H1 (cell line): ENCODE data around the gene AGPAT2. TPM values are rescaled to one million over a fixed set of nuclear protein-coding genes. Genes with fewer than 3 reads are reported as not detected.

Source experiments
- CBX5 ChIP-seq: fragments of 300-800, 300-1000 bp; sonication (generic); IDR thresholded peaks from 2 replicates; pipeline ENCODE4 v1.7.1; 2016; ENCODE audit warnings: antibody characterized with exemption, low read length, low read depth
- CHD7 ChIP-seq: fragments of 300-600 bp; sonication (generic); IDR thresholded peaks from 2 replicates; pipeline ENCODE4 v1.7.1; 2012; ENCODE audit warnings: low read length, moderate library complexity, mild to moderate bottlenecking, inconsistent platforms; ENCODE audit not compliant: insufficient replicate concordance
- EP300 ChIP-seq, 2 experiments: IDR thresholded peaks; 1 replicate in 1 of 2; 2 replicates in 1 of 2; pipeline ENCODE4 v1.6.1; 2011 to 2012; ENCODE audit warnings: low read depth in 2 of 2, low read length in 2 of 2, mild to moderate bottlenecking in 2 of 2, borderline replicate concordance in 1 of 2, inconsistent platforms in 1 of 2, moderate library complexity in 1 of 2
- EZH2 ChIP-seq: fragments of 200-600 bp; sonication (generic); IDR thresholded peaks from 2 replicates; pipeline ENCODE4 v1.7.1; 2012; ENCODE audit warnings: low read depth, mild to moderate bottlenecking, moderate library complexity, low read length, inconsistent platforms; ENCODE audit not compliant: severe bottlenecking
- KDM5A ChIP-seq: fragments of 200-600 bp; IDR thresholded peaks from 2 replicates; pipeline ENCODE4 v1.7.1; 2012; ENCODE audit warnings: mild to moderate bottlenecking, low read length, inconsistent platforms, mixed read lengths
- MAFK ChIP-seq: IDR thresholded peaks from 2 replicates; pipeline ENCODE4 v1.6.1; 2012; ENCODE audit warnings: low read depth, mild to moderate bottlenecking, improper control_type of control experiment, low read length
- POLR2AphosphoS5 ChIP-seq: IDR thresholded peaks from 2 replicates; pipeline ENCODE4 v1.6.1; 2011; ENCODE audit warnings: low read depth, low read length
- RXRA ChIP-seq: IDR thresholded peaks from 2 replicates; pipeline ENCODE4 v1.6.1; 2011; ENCODE audit warnings: low read depth, mild to moderate bottlenecking, low read length, moderate library complexity; ENCODE audit not compliant: insufficient read depth
- TCF12 ChIP-seq: IDR thresholded peaks from 2 replicates; pipeline ENCODE4 v1.6.1; 2011; ENCODE audit warnings: low read depth, mild to moderate bottlenecking, low read length
- TEAD4 ChIP-seq: IDR thresholded peaks from 2 replicates; pipeline ENCODE4 v1.6.1; 2012; ENCODE audit warnings: low read depth, low read length, inconsistent platforms, mixed read lengths
- polyA plus RNA-seq, 7 experiments: library from polyadenylated mRNA; depleted of rRNA in 3 of 7; stranded (reverse) in 5 of 7; unstranded in 2 of 7; fragments of >200 nt in 5 of 7; fragments of 200-250 nt in 2 of 7; gene quantifications; 1 replicate in 5 of 7; 2 replicates in 1 of 7; 4 replicates in 1 of 7; pipeline versions ENCODE4 v1.2.1 to v1.2.3, GENCODE V29; 2011 to 2013; ENCODE audit warnings: missing spikeins in 2 of 7, mixed read lengths in 2 of 7
- total RNA-seq: library from RNA; stranded (reverse); fragmentation: NEBNext Ultra II Directional; extraction: Animal tissue kit (Norgen Biotek cat#: 25700); gene quantifications from 2 replicates; pipeline ENCODE4 v1.2.1, GENCODE V29; 2021

Gene AGPAT2
- total and polyA plus RNA-seq, 2 of the 8 experiments (the other 6 are each of a cell fraction or from before 2014, with no cell fraction given), result 31.6 to 37.6 TPM

GRCh38 chr9:136681945-136682699 lies 5.1 kb downstream of the AGPAT2 start (continued):
- TF ChIP-seq CHD7, result no peak
- TF ChIP-seq EZH2, result no peak
- no peak for TF ChIP-seq POLR2AphosphoS5
- no peak for TF ChIP-seq TEAD4
- TF ChIP-seq EP300 (IDR thresholded peaks at IDR 0.05; ENCODE audit: borderline replicate concordance in 1 of 2, low read depth in 2 of 2, low read length in 2 of 2), result no peak
- no peak for TF ChIP-seq MAFK
- TF ChIP-seq KDM5A, result no peak
- TF ChIP-seq CBX5, result no peak
- no peak for TF ChIP-seq TCF12
- TF ChIP-seq RXRA, result no peak
